Measurements from ENCODE around the gene DHH.
"Not testable (repeated sequence)": the region's sequence is repeated elsewhere in the genome, so short reads cannot be mapped to it uniquely, and the experiment has no call there.

DNA sequence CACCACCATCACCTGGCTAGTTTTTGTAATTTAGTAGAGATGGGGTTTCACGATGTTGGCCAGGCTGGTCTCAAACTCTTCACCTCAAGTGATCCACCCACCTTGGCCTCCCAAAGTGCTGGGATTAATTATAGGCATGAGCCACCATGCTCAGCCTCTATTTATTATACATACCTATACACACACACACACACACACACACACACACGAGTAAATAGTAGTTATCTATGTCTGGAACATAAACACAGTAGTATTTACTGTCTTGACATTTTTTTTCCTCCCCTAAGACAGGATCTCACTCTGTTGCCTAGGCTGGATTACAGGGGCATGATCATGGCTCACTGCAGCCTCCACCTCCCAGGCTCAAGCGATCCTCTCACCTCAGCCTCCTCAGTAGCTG lies 42.4 kb upstream of the DHH start:
- TF ChIP-seq, protein P1, sequence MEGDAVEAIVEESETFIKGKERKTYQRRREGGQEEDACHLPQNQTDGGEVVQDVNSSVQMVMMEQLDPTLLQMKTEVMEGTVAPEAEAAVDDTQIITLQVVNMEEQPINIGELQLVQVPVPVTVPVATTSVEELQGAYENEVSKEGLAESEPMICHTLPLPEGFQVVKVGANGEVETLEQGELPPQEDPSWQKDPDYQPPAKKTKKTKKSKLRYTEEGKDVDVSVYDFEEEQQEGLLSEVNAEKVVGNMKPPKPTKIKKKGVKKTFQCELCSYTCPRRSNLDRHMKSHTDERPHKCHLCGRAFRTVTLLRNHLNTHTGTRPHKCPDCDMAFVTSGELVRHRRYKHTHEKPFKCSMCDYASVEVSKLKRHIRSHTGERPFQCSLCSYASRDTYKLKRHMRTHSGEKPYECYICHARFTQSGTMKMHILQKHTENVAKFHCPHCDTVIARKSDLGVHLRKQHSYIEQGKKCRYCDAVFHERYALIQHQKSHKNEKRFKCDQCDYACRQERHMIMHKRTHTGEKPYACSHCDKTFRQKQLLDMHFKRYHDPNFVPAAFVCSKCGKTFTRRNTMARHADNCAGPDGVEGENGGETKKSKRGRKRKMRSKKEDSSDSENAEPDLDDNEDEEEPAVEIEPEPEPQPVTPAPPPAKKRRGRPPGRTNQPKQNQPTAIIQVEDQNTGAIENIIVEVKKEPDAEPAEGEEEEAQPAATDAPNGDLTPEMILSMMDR (conservative IDR thresholded peaks at IDR 0.05; ENCODE audit: low read length), result not testable (repeated sequence)
- TF ChIP-seq EZH2phosphoT487 (IDR thresholded peaks at IDR 0.05; ENCODE audit: borderline replicate concordance), result not testable (repeated sequence)
